Right renal pelvis (tissue), 4 donors: Measurements from ENCODE around the gene MAML2. TPM values are rescaled to one million over a fixed set of nuclear protein-coding genes. Genes with fewer than 3 reads are reported as not detected.

Experiments
- DNase-seq, 4 donors: peaks; one replicate each; pipeline ENCODE4 v3.0.0-alpha.2; 2013; ENCODE audit warnings: low read depth in 4 of 4, low spot score in 3 of 4, missing footprints in 1 of 4
- polyA plus RNA-seq, 4 donors: library from polyadenylated mRNA; unstranded; fragments of 120-200 nt; gene quantifications; one replicate each; pipeline ENCODE4 v1.2.1, GENCODE V29; 2013; ENCODE audit not compliant: insufficient read length in 4 of 4

MAML2 gene
- polyA plus RNA-seq, 4 donors: 28.0 to 34.9 (median 33.1) TPM

DNA sequence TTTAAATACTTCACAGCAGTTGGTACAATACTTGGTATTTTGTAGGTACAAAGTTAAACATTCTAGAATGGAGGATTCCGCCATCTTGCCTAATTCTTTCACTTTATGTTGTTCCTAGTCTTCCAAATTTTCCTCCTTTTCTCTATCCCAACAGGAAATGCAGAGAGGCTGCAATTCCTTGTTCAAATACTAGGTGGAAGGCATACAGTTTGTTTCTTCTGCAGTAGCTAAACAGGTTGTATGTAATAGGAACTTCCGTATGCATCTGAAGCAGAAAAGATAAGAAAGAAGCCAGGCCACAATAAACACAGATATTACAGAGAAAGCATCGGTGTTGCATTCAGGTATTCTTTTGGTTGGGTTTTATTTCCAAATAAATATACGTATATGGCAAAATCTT lies 232.7 kb downstream of the MAML2 start:
- DNase-seq: no peak

GRCh38 chr11:96109331-96110030 lies 233.5 kb downstream of the MAML2 start:
- no peak for DNase-seq

DNA sequence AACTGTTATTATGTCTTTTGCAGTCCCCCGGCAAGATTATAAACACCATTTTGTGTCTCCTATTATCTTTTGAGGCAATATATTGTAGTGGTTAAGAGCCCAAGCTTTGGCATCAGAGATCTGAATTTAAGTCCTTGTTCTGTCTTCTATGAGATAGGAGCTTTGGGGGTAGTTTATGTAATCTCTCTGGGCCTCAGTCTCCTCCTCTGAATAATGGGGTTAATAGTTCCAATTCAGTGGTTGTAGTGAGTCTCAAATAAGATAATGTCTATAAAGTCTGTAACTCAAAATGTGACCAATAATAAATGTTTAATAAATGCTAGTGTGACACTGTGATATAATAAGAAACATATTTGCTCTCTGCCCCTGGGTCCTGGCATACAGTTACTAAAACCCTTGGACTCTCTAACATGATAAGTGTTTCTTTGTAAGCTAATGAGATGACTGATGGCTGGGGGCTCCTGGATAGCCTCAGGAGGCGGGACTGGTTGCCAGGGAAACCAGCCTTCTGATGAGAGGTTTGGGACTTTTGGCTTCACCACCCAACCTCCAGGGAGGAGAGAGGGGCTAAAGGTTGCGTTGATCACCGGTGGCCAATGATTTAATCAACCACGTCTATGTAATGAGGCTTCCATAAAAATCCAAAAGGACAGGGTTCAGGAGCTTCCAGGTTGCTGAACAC lies 235.7 kb downstream of the MAML2 start:
- DNase-seq: no peak

DNA sequence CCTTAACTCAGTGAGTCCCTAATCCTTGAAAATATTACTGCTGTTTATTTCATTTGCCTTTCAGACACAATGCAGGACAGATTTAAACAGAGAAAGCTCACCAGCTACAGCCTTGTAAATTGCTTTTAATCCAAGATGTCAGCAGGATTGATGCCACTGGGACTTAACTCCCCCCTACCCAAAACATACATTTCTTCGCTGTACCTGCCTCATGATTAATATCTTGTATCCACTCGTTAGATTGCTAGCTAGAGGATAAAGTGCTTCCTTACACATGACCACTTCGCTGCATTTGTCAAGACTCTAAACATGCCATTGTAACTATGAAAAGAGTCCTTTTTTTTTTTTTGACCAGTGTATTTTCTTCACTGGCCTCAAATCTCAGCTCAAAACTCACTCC lies 236.3 kb downstream of the MAML2 start:
- no peak for DNase-seq

- no peak for DNase-seq
These were observed 237.1 kb downstream of the MAML2 start for GRCh38 chr11:96105944-96106343.

- no peak for DNase-seq
These were observed 237.6 kb downstream of the MAML2 start for GRCh38 chr11:96105197-96105895.

- no peak for DNase-seq
These were observed 238.5 kb downstream of the MAML2 start for GRCh38 chr11:96104496-96104895.

- DNase-seq: no peak
These were observed 239.3 kb downstream of the MAML2 start for GRCh38 chr11:96103721-96104120.

GRCh38 chr11:96103102-96103501 lies 239.9 kb downstream of the MAML2 start:
- DNase-seq: no peak

DNA sequence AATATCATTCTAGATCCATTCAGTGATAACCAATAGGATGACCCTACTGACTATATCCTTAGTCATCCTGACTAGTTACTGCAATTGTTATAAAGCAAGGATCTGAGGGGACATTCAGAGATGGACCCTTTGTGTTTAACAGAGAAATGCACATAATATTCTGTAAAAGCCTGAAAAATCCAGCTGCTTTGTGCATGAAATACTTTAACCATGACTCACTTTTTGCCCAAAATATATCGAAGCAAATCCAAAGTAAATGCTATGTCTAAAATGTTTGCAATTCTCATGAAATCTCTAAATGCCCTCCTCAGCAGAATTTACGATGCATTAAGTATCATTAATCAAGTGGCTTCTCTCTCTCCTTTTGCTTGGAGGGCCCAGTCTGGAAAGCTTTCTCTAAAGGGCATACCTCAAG lies 240.3 kb downstream of the MAML2 start:
- DNase-seq: no peak

DNA sequence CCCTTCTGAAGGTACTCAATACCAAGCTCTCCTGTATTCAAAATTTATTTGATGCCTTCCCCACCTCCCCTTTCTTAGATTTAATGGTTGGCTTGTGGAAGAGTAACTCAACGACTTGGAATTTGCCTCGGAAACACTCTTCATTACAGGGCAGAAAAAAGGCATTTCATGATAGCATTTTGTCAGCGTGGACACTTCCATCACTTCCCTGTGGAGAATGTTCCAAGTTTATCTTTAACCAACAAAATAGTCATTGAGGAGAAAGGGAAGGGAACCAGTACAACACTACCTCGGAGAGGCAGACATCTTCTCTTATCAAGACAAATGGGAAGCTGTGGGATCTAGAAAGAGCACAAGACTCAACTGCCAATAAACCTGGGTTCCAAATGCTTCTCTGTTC lies 241.8 kb downstream of the MAML2 start:
- DNase-seq: no peak

DNA sequence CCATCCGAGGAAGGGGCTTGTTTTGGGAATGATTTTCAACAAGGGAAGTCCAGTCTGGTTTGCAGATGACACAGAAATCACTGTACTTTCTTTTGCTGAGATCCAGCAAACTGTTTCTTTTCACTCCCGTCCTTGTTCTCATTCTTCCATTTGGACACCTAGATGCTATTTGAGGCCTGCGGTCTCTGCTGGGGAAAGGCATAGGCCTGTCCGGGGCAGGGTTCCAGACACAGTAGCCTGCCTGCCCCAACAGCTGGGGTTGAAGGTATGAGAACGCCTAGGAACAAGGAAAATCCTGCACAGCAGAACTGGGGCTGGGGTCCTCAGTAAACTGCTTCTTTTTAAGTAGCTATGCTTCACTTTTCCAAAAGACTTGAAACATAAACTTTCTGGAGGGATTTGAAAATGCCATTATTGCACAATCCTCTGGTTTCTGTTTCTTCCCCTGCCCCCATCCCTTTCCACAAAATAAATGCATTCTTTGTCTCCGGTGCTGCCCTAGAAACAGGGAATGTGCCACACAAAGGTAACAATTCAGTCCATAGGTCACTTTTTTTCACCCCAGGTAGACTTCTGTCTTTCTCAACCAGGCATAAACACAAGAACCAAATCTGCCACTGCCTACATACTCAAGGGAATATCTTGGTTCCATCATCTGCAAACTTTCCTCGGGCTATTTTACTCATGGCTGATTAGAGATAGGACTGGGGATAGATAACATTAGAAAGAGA lies 244.3 kb downstream of the MAML2 start:
- no peak for DNase-seq

- no peak for DNase-seq
These were observed 245.1 kb downstream of the MAML2 start for GRCh38 chr11:96097844-96098421.

- no peak for DNase-seq
These were observed 246.6 kb downstream of the MAML2 start for GRCh38 chr11:96096360-96096759.

GRCh38 chr11:96095884-96096303 lies 247.1 kb downstream of the MAML2 start:
- no peak for DNase-seq

DNA sequence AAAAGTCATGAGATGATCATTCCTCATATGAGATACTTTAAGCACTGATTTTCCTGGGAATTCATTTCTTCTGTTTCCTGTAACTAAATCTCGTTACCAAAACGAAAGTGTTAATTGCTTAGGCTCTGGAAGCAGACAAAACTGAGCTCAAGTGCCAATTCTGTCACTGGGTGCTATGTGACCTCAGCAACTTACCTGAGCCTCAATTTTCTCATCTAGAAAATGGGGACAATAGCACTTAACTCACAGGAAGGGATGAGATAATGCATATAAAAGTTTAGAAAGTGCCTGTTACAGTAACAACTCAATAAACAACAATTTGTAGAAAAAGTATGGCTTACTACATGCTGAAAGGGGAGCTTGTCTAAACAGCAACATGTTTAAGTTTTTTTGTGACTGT lies 248.8 kb downstream of the MAML2 start:
- DNase-seq: no peak

DNA sequence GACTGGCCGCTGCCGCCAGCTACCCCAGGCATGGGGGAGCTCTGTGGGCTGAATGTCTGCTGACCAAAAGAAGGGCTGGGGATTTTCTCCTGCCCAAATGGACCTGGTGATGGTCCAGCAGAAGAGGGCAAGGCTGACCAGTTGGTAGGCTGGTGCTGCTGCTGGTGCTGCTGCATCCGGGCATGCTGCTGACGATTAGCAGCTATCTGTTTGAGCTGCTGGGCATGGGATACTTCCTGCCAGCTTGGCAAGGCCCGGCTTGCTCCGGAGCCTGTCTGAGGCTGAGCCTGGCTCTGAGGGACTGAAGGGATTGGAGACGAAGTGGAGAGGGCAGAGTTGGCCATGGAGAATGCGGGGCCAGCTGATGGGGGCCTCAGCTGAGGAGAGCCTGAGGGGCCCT lies 250.5 kb downstream of the MAML2 start:
- DNase-seq: no peak

DNA sequence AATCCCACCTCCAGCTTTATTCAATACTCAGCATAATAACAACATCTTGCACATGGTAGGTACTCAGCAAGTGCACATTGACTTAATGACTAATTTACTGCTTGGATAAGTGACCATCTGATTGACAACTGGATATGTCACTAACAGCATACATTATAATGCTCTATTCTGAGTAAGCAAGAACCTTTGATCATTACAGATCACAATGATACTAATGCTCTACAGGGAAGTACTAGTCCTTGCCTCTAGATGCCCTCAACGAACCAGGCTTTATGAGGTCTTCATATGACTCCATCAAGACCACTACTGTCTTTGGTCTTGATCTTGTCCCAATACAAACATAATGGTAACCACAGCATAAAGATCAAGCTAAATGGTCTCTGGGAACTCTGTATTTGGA lies 251.5 kb downstream of the MAML2 start:
- no peak for DNase-seq

GRCh38 chr11:96090711-96091110 lies 252.3 kb downstream of the MAML2 start:
- DNase-seq: no peak

DNA sequence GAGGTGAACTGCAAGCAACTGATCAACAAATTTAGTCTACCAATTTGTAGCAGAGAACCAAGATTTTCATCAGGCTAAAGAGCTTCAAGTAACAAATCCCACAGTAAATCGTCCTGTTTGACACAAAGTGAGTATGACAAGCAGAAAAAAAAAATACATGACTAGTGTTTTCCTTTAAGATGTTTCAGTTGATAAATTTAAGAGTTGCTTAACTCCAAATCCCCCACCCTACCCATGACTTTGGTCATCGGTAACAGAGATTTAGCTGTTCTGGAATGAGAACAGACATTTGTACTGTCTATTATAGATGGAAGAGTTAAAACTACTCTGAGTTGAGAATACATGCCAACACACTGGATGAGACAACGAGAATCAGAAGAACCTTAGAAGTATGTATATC lies 254.1 kb downstream of the MAML2 start:
- no peak for DNase-seq

DNA sequence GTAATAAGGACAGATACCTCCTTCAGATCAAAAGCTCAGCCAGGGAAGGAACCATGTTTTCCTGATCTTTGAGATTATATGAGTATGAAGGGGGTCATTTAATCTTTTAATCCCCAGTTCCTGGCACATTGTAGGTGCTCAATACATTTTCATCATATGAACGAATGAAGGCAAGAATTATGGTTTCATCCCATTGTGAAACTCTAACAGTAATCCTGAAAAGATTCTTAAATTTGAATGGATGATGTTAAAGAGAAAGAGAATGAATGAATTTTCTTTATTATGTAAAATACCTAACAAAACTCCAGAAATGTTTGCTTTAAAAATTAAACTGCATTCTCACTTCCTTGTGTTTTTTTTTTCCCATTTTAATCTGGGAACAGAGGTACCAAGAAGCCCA lies 256.9 kb downstream of the MAML2 start:
- no peak for DNase-seq
